Activated naive CD4-positive, alpha-beta T cell treated with anti-CD3 and anti-CD28 coated beads, Interleukin-2, amount 50 U/mL, for 16 hours (primary cell): ENCODE results near the gene NTRK3.

Experiments
- DNase-seq: peaks from one replicate; pipeline ENCODE4 v3.0.0-alpha.2; 2020

The NTRK3 gene

DNA sequence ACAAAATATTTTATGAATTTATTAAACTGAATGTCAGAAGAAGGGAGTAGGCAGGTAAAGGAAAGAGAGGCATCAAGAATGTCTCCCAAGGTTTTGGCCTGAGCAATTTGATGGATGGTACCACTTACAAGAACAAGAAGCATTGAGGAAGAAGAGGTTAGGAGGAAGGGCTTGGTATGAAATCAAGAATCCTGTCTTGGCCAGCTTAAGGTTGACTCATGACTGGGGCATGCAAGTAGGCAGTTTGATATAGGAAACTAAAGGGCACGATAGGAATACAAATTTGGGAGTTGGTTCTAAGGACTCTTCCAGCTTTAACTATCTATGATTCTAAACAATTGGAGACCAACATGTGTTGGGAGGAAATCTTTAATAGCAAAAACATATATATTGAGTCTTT lies 79.1 kb downstream of the NTRK3 start:
- no peak for DNase-seq

DNA sequence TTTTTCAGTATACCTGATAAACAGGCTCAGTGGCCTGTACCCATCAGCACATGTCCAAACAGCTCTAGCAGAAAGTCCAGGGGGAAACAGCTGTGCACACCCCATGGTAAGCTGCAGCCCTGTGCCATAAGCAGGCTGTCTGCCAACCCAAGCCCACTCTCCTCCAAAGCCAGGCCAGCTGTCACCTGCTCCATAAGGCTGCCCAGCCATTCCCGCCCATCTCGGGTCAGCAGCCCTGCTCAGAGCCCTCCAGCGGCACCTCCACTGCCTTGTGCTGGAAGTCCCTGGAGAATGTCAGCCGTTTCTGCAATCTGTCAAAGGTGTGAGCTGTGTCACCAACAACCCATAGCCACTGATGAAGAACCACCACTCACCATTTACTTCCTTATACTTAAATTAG lies 82.0 kb downstream of the NTRK3 start:
- no peak for DNase-seq

DNA sequence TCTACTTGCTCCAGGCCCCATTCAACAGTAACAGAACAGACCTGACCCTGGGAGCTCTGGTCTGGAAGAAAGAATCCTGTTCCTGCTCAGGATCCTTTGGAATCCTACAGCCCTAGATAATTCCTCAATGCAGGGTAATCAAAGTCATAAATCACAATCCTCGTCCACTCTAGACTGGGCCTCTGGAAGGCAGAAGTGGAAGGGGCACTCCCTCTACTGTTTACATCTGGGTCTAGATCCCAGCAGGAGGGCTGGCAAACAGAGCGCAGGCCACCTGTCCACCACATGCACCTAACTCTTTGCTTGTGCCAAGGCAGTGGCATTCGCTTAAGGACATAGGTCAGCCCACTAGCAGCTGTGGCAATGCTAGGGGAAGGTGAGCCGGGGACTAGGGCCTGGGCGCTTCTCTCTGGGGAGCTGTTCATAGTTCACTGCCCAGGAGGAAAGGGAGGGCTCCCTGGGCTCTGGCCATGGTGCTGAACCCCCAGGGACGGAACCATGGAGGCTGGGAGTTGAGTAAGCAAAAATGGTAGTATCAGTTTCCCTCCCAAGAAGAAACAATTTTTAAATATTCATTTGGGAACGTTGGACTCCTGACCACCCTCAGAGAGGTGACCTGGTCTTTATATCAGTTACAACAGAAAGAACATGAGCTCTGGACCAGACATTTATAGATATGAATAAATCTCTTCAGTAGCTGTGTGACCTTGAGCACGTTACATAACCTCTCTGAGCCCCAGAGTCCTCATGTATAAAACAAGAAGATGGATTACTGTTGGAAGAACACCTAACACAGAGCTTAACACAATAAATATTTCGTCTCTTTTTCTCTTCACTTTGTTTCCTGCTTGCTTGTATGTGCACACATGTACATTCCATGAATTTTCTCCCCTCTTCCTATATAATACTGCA lies 90.2 kb downstream of the NTRK3 start:
- DNase-seq, result no peak

GRCh38 chr15:88161636-88162035 lies 94.9 kb downstream of the NTRK3 start:
- no peak for DNase-seq

GRCh38 chr15:88155310-88155709 lies 101.2 kb downstream of the NTRK3 start:
- DNase-seq, result no peak

DNA sequence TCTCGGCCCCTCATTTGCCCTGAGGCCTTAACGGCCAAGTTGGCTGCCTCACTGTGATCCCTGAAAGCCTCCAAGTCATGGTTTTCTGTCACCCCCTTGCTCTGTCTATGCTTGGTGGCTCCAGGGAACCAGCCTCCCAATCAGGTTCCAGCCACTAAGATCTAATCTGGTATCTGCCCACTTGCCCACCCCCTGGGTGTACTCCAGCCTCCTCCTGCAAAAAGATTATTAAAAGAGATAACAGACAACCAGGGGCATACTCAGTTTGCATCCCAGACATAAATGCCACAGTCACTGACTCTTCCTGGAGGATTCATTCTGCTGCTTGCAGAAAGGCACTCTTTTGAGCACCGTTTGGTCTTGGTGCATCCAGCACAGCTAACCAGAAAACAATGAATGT lies 103.9 kb downstream of the NTRK3 start:
- no peak for DNase-seq

DNA sequence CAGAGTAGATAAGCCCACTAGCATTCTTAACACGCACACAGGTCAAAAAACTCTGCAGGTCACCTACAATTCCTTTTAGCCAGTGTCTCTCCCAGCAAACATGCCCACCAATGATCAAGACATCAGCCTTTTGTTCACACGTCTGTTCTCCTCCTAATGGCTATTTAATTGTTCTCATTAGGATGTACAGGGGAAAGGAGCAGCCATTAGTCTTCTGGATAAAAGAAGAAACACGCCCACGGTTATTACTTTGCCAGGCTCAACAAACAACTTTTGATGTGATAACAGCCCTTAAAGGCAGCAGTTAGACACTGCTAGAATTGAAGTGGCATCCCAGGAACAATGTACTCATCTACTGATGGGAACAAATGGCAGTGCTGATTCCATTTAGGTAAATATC lies 108.8 kb downstream of the NTRK3 start:
- no peak for DNase-seq

DNA sequence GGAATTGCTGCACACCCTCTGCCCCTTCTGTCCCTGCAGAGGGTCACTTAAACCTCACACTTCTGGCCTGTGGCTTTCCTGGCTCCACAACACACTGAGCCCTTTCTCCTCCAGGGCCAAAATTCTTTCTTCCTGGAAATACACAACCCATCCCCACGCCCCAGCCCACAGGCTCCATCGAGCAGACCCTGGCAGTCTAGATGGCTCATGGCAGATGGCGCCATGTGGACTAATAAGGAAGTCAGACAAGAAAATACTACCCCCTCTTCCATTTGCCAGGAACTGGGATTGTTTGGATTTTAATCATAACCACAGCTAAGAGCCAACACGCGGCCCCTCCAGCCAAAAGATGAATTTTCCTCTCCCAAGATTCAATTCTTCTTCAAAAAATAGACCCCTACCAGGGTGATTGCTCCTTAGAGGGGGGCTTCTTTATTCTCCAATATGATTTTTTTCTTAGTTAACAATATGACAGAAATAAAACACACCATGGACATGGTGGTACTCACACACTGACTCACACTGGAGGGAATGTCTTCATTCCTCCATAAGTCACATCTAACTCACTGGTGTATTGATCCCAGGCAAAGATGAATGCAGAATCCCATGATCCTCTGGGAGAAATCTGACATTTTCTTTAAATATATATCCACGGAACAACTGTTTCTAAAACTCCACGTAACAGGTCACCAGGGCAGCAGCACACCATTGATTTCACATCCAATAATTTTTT lies 111.5 kb downstream of the NTRK3 start:
- no peak for DNase-seq

GRCh38 chr15:88142121-88142520 lies 114.4 kb downstream of the NTRK3 start:
- DNase-seq, result no peak

- no peak for DNase-seq
Measured at GRCh38 chr15:88141269-88141889, 115.2 kb downstream of the NTRK3 start.

GRCh38 chr15:88140398-88140797 lies 116.1 kb downstream of the NTRK3 start:
- no peak for DNase-seq

- no peak for DNase-seq
Measured at GRCh38 chr15:88139936-88140335, 116.6 kb downstream of the NTRK3 start.

GRCh38 chr15:88133795-88134194 lies 122.7 kb downstream of the NTRK3 start:
- no peak for DNase-seq

DNA sequence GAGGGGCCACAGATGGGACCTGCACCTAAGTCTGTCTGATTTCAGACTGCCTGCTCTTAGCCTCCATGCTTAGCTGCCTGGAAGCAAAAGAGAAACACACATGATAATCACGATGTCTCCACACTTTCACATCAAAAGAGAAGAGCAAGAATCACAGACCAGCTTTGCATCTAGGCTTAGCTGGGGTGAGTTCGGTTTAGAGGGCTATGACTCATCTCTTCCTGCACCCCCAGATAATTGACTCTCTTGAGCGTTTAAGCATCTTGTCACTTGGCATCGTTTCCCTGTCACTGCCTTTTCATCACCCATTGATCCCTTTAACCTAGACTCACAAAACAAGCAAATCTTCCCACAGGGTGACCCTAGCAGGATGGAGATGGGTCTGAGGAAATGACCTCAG lies 124.0 kb downstream of the NTRK3 start:
- DNase-seq, result no peak

DNA sequence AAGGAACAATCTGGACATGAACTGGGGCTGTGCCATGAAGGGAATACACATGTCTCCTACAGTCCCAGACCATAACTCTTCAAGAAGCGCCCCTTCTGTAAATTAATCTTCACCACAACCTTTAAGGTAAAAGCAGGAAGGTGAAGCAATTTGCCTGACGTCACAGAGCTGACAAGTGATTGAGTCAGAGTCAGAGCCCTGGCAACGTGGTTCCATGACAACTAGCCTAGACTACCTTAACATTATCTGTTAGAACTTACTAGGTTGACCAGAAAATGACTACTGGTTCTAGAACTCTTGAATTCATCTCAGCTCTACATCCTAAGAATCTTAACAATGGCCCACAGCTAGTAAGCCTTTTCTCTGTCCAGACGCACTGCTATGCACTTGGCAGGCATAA lies 124.6 kb downstream of the NTRK3 start:
- no peak for DNase-seq

- DNase-seq, result no peak
Measured at GRCh38 chr15:88127432-88127790, 129.1 kb downstream of the NTRK3 start.

- no peak for DNase-seq
Measured at GRCh38 chr15:88126695-88127431, 129.7 kb downstream of the NTRK3 start.

DNA sequence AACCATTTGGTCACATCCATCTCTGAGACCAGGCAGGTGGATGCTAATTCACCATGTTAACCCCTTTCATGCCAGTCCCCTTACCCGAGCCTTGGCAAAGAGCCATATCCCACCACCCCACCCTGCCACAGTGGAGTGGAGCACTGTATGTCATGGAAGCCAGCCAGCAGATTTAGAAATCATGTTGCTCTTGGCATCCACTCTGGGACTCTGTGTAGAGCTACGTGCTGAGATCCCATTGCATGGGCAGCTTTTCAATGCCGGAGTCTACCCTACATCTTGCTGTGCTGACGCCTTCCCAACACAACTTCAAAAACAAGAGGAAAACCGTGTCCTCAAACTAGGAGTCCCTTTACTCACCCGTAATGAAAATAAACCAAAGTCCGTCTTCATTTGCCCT lies 131.0 kb downstream of the NTRK3 start:
- DNase-seq, result no peak

- no peak for DNase-seq
Measured at GRCh38 chr15:88124199-88124598, 132.3 kb downstream of the NTRK3 start.

- no peak for DNase-seq
Measured at GRCh38 chr15:88121968-88122530, 134.5 kb downstream of the NTRK3 start.

DNA sequence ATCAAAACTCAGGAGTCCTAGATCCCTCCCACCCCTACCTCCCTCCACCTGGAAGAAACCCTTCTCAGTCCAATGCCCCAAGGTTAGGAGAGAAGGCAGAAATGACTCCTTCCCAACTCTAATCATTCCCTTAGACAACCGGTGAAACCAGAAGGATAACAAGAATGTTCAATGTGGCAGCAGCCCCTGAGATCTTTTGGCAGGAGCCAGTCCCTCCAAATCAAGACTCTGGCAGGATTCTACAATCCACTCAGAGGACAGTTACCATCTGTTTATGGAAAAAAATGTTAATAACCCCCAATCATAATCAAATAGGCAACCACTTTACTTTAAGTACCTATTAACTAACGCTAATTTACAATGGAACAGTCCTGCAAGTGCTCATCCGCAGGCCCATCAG lies 136.5 kb downstream of the NTRK3 start:
- no peak for DNase-seq

DNA sequence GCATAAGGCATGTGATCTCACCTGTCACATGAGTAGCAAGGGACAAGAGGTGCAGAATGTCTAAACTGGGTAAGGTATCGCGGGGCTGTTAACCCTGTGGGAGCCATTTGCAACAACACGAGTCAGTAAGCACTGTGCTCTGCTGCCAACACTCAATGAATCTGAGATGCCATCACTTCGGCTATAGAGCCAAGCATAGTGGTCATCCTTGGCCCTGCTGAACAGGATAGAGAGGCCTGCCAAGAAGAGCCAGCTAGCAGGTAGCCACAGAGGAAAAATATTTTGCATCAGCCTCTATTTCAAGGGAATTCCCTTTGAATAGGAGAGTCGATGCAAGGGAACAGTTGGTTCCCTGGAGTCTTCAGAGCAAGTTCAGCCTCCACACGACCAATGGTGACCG lies 137.8 kb downstream of the NTRK3 start:
- no peak for DNase-seq

GRCh38 chr15:88118035-88118434 lies 138.5 kb downstream of the NTRK3 start:
- DNase-seq, result no peak
